ENCODE measurements around the gene DDX23.
A peak's percentile ranks its signal among the peaks of the same experiment; 100 is the strongest.
"Not testable (repeated sequence)": the region's sequence is repeated elsewhere in the genome, so short reads cannot be mapped to it uniquely, and the experiment has no call there.

The DDX23 gene

GRCh38 chr12:48851883-48852733, at the start of gene DDX23:
Gene DDX23 (minus strand): TSS chr12:48852163. CDS start chr12:48845782, 6,381 bp downstream.
- peak; percentile 83 for DNase-seq

- no peak for DNase-seq
These were observed 49.3 kb upstream of the DDX23 start for GRCh38 chr12:48901278-48901677.

GRCh38 chr12:48899651-48900050, 47.7 kb upstream of the DDX23 start:
- DNase-seq, result no peak

- no peak for DNase-seq
These were observed 42.3 kb upstream of the DDX23 start for GRCh38 chr12:48894271-48894670.

GRCh38 chr12:48890657-48891418, 38.9 kb upstream of the DDX23 start:
- peak; percentile 63 for DNase-seq

- no peak for DNase-seq
These were observed 37.7 kb upstream of the DDX23 start for GRCh38 chr12:48889679-48890078.

- DNase-seq, result no peak
These were observed 31.6 kb upstream of the DDX23 start for GRCh38 chr12:48883305-48884161.

- DNase-seq, result no peak
These were observed 31.0 kb upstream of the DDX23 start for GRCh38 chr12:48882972-48883304.

GRCh38 chr12:48882315-48882687, 30.3 kb upstream of the DDX23 start:
- DNase-seq, result no peak

- no peak for DNase-seq
These were observed 29.8 kb upstream of the DDX23 start for GRCh38 chr12:48881686-48882314.

- DNase-seq, result no peak
These were observed 28.7 kb upstream of the DDX23 start for GRCh38 chr12:48880647-48881046.

GRCh38 chr12:48878548-48878947, 26.6 kb upstream of the DDX23 start:
- DNase-seq, result no peak

- no peak for DNase-seq
These were observed 24.1 kb upstream of the DDX23 start for GRCh38 chr12:48875944-48876515.

GRCh38 chr12:48873534-48873933, 21.6 kb upstream of the DDX23 start:
- not testable (repeated sequence) for DNase-seq

- DNase-seq, result no peak
These were observed 21.1 kb upstream of the DDX23 start for GRCh38 chr12:48873096-48873495.

- DNase-seq, result no peak
These were observed 17.2 kb upstream of the DDX23 start for GRCh38 chr12:48869191-48869590.

- DNase-seq, result no peak
These were observed 16.5 kb upstream of the DDX23 start for GRCh38 chr12:48868451-48868850.

- no peak for DNase-seq
These were observed 14.2 kb upstream of the DDX23 start for GRCh38 chr12:48866052-48866711.

- DNase-seq, result peak; percentile 62
These were observed 13.5 kb upstream of the DDX23 start, which contains the start of gene RND1 for GRCh38 chr12:48865281-48866051. Gene RND1 (minus strand): TSS chr12:48865870. CDS start chr12:48865767, 103 bp downstream.

GRCh38 chr12:48863291-48863690, 11.3 kb upstream of the DDX23 start:
- no peak for DNase-seq

- DNase-seq, result no peak
These were observed 10.8 kb upstream of the DDX23 start for GRCh38 chr12:48862760-48863159.

Measured in activated T-cell treated with anti-CD3 and anti-CD28 coated beads for 4 hours (primary cell).